Stimulated activated CD8-positive, alpha-beta memory T cell treated with anti-CD3 and anti-CD28 coated beads, Interleukin-4, amount 100 ng/mL, for 24 hours (primary cell): Measurements from ENCODE around the gene ASPHD2.
A peak's percentile ranks its signal among the peaks of the same experiment; 100 is the strongest.

ENCODE experiments used
- DNase-seq: peaks from one replicate; pipeline ENCODE4 v3.0.0-alpha.2; 2020; ENCODE audit warnings: low read depth

ASPHD2 gene

GRCh38 chr22:26476705-26477340 lies 47.8 kb downstream of the ASPHD2 start:
- no peak for DNase-seq

GRCh38 chr22:26477341-26477731 lies 48.3 kb downstream of the ASPHD2 start:
- no peak for DNase-seq

GRCh38 chr22:26479043-26479791 lies 50.2 kb downstream of the ASPHD2 start:
- no peak for DNase-seq

GRCh38 chr22:26479792-26480610 lies 50.9 kb downstream of the ASPHD2 start:
- no peak for DNase-seq

GRCh38 chr22:26480611-26480932 lies 51.5 kb downstream of the ASPHD2 start:
- no peak for DNase-seq

- no peak for DNase-seq
Measured at GRCh38 chr22:26481112-26481693, 52.1 kb downstream of the ASPHD2 start.

- DNase-seq = no peak
Measured at GRCh38 chr22:26481694-26482093, 52.6 kb downstream of the ASPHD2 start.

GRCh38 chr22:26482161-26482560 lies 53.1 kb downstream of the ASPHD2 start:
- DNase-seq = no peak

- no peak for DNase-seq
Measured at GRCh38 chr22:26483043-26483438, 54.0 kb downstream of the ASPHD2 start.

GRCh38 chr22:26483439-26484359 lies 54.6 kb downstream of the ASPHD2 start, which contains the start of the genes HPS4 and SRRD:
HPS4 (minus strand) TSS chr22:26483783; CDS start chr22:26481762, 2,021 bp downstream.
SRRD (plus strand) TSS chr22:26483877; CDS start chr22:26483891, 14 bp downstream.
- peak; percentile 88 for DNase-seq

GRCh38 chr22:26484360-26484706 lies 55.3 kb downstream of the ASPHD2 start:
- no peak for DNase-seq

- DNase-seq = no peak
Measured at GRCh38 chr22:26485013-26485412, 56.0 kb downstream of the ASPHD2 start.

- DNase-seq = no peak
Measured at GRCh38 chr22:26485806-26486390, 56.8 kb downstream of the ASPHD2 start.

- no peak for DNase-seq
Measured at GRCh38 chr22:26486394-26486793, 57.3 kb downstream of the ASPHD2 start.

GRCh38 chr22:26487996-26488395 lies 58.9 kb downstream of the ASPHD2 start:
- no peak for DNase-seq

GRCh38 chr22:26489447-26490036 lies 60.5 kb downstream of the ASPHD2 start:
- DNase-seq = no peak

GRCh38 chr22:26492220-26492619 lies 63.2 kb downstream of the ASPHD2 start:
- no peak for DNase-seq

- DNase-seq = no peak
Measured at GRCh38 chr22:26494506-26494905, 65.4 kb downstream of the ASPHD2 start.
